HG03280 (cell line): ENCODE results near the gene IP6K1.
"Not testable (repeated sequence)": the region's sequence is repeated elsewhere in the genome, so short reads cannot be mapped to it uniquely, and the experiment has no call there.

ENCODE experiments used
- ATAC-seq: cut with Tn5 transposase; IDR thresholded peaks from one replicate; pipeline ENCODE4 v1.9.1; 2021; ENCODE audit warnings: mild to moderate bottlenecking, moderate library complexity; ENCODE audit not compliant: unreplicated experiment

Gene IP6K1

DNA sequence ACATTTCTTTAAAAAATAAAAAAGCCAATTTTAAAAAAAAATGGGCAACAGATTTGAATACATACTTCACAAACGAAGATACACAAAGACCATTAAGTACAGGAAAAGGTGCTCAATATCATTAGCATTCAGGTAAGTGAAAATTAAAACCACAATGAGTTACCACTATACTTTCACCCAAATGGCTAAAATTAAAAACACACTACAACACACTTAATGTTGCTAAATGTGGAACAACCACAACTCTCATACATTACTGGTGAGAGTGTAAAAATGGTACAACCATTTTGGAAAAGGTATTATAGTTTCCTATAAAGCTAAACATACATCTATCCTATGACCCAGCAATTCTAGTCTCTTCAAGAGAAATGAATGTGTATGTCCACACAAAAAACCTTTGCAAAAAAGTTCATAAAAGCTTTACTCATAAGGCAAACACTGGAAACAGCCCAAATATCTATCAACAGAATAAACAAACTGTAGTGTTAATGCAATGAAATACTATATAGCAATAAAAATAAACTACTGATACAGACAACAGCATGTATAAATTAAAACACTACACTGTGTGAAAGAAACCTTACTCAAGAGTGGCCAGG is 14.9 kb downstream of the IP6K1 start:
- no peak for ATAC-seq

GRCh38 chr3:49769926-49770325 is 16.4 kb downstream of the IP6K1 start:
- no peak for ATAC-seq

DNA sequence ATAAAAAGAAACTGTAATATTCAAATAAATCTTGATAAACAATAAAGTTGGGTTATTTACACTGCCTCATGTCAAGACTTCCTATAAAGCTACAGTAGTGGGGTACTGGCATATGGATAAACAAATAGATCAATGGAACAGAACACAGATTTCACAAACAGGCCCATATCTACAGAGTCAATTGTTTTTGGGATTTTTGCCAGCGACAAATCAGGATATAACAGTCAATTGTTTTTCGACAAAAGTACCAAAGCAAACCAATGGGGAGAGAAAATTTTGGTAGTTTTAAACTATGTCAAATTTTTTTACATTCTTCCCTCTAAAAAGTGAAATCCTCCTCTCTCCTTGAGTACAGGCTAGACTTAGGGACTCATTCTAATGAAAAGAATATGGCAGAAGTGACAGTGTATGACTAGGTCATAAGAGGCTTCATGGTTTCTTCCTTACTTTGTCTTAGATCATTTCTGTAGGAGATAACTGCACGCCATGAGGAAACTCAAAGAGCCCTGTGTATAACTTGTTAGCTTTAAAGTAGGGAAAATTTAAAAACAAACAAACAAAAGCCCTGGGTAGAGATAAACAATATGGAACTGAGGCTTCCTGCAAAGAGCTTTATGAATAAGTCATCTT is 16.9 kb downstream of the IP6K1 start:
- ATAC-seq: no peak

DNA sequence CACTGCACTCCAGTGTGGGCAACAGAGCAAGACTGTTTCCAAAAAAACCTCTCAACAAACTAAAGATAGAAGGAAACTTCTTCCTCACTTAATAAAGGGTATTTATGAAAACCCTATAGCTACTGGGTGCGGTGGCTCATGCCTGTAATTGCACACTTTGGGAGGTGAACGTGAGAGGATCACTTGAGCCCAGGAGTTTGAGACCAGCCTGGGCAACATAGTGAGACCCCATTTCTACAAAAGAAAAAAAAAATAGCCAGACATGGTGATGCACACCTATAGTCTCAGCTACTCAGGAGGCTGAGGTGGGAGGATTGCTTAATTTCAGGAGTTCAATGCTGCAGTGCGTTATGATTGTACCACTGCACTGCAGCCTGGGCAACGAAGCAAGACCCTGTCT is 22.4 kb downstream of the IP6K1 start:
- ATAC-seq: no peak

- no peak for ATAC-seq
These were observed 24.7 kb downstream of the IP6K1 start for GRCh38 chr3:49761661-49762060.

DNA sequence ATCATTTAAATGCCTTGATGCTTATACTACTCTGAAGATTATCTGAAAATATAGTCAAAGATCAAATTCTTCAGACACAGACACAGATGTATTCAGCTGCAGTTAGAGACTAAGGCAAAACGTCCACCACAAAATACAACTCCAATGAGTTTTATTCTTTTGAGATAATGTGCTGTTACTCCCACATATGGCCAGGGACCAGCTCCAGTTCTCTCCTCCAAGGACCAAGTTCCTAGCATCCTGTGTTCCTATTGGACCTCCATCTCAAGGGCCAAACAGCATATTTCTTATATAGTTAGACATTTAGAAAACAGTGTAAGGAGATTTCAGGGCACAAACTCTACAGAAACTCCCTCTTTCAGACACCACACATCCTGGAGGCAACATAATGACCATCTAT is 27.1 kb downstream of the IP6K1 start:
- no peak for ATAC-seq

DNA sequence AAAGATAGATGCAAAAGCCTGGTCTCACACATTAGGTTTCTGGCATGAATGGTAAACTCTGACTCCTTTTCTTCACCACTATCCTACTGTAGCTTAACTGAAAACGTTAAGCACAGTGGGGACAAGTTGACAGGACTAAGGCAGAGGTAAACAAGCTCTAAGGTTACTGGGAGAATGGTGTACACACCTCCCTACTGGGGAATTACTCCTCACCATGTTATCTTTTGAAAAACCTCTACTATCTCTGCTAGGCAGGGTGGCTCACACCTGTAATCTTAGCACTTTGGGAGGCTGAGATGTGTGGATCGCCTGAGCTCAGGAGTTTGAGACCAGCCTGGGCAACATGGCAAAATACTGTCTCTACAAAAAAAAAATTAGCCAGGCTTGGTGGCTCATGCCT is 29.1 kb downstream of the IP6K1 start:
- no peak for ATAC-seq

- no peak for ATAC-seq
These were observed 30.3 kb downstream of the IP6K1 start for GRCh38 chr3:49756036-49756435.

DNA sequence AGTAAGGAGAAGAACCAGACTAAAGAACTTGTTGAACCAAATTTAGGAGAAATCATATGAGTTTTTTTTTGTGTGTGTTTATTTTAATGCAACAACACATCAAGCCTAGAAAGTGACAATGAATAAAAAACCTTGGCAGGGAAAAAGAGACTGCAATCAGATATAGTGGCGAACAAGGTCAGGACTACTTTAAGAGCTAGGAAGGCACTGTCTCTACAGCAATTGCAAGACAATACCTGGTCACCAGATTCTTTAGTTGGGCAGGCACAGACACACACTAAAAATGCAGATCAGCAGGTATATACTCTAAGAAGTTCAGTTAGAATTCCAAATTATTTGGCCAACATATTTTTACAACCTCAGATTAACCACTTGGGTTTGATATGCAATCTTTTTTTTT is 31.8 kb downstream of the IP6K1 start:
- ATAC-seq: no peak

GRCh38 chr3:49751501-49751900 is 34.8 kb downstream of the IP6K1 start:
- ATAC-seq: no peak

DNA sequence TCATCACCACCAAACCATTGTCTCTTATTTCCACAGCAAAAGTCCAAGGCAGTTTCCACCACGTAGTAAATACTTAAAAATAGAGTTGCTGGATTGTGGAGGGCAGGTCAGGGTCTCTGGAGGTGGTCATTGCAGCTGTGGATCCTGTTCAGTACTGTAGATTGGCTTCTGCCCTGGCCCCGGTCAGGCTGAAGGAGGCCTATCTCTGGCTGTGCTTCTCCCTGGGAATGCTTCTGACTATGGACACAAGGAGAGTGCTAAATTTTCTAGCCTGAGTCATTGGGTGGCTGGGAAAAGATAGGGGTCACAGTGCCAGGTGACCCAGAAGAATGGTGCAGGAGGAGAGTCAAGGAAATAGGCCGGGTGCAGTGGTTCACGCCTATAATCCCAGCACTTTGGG is 36.3 kb downstream of the IP6K1 start:
- no peak for ATAC-seq

- ATAC-seq: not testable (repeated sequence)
These were observed 37.5 kb downstream of the IP6K1 start for GRCh38 chr3:49748874-49749273.

GRCh38 chr3:49747792-49748480 is 38.4 kb downstream of the IP6K1 start:
- ATAC-seq: no peak

GRCh38 chr3:49745986-49746385 is 40.4 kb downstream of the IP6K1 start:
- ATAC-seq: no peak

DNA sequence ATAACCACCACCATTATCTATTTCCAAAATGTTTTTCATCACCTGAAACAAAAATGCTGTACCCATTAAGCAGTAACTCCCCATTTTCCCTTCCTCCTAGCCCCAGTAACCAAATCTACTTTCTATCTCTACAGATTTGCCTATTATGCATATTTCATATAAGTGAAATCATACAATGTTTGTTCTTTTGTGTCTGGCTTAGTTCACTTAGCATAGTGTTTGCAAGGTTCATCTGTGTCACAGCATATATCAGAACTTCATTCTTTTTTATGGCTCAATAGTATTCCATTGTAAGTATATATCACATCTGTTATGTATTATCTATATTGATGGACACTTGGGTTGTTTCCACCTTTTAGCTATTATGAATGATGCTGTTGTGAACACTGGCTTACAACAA is 45.9 kb downstream of the IP6K1 start:
- no peak for ATAC-seq

DNA sequence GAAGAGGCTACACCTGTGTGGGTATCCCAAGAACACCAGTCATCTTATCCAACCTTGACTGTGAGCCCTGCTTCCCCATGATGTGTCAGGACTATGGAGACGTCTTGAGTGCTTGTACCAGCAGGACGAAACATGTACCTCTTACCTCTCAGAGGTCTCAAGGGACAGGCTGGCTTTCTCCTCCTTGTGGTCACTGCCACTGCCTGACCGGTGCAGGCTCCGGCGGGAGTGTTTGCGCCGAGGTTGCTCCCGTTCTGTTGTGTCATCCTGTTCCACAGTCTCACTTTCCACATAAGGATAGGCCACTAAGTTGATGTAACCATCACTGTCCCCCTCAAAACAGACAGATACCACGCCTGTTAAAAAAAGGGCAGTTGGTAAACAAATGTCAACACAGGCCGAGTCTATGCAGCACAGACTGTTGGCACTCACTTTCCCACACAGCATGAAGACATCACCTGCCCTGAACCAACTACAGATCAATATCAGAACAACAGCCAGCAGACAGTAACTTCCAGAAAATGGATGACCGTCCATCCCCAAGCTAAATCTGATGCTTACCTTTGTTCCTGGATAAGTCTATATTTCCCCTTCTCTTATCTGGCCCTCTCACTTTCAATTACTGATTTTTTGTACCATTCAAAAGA is 48.2 kb downstream of the IP6K1 start:
- no peak for ATAC-seq

DNA sequence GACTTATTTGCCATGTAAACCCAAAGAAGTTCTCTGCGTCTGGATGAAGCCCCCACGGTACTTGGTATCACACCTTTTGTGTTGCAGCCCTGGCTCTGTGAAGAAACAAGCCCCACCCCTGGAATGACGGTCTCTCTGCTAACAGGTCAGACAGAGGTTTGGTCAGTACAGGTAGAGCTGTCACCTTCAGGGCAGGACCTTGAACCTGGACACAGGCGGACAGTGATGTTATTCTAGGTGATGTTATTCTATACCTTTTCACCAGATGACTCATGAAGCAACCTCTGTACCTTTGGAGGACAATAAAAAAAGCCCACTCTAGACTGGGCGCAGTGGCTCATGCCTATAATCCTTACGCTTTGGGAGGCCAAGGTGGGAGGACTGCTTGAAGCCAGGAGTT is 51.6 kb downstream of the IP6K1 start:
- no peak for ATAC-seq

DNA sequence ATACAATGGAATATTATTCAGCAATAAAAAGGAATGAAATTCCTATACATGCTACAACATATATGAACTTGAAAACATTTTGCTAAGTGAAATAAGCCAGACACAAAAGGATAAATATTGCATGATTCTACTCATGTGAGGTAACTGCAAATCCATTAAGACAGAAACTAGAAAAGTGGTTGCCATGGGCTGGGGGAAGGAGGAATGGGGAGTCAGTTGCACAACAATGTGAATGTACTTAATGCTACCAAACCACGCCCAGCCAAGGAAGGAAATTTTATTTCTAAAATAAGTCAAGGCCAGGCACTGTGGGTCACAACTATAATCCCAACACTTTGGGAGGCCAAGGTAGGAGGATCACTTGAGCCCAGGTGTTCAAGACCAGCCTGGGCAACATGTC is 52.8 kb downstream of the IP6K1 start:
- ATAC-seq: no peak

GRCh38 chr3:49732597-49732996 is 53.7 kb downstream of the IP6K1 start:
- ATAC-seq: no peak

- ATAC-seq: no peak
These were observed 56.3 kb downstream of the IP6K1 start for GRCh38 chr3:49729966-49730609.

- ATAC-seq: no peak
These were observed 58.4 kb downstream of the IP6K1 start for GRCh38 chr3:49727924-49728361.
